IPS-NIHi7 (cell line): ENCODE data around the gene SPTSSA.
"Not testable (repeated sequence)": the region's sequence is repeated elsewhere in the genome, so short reads cannot be mapped to it uniquely, and the experiment has no call there.

Experiments
- DNase-seq: peaks from one replicate; pipeline ENCODE4 v3.0.0; 2012; ENCODE audit warnings: mixed read lengths; ENCODE audit errors: extremely low spot score

SPTSSA gene

GRCh38 chr14:34428102-34428466 lies 34.0 kb downstream of the SPTSSA start:
- DNase-seq = not testable (repeated sequence)

DNA sequence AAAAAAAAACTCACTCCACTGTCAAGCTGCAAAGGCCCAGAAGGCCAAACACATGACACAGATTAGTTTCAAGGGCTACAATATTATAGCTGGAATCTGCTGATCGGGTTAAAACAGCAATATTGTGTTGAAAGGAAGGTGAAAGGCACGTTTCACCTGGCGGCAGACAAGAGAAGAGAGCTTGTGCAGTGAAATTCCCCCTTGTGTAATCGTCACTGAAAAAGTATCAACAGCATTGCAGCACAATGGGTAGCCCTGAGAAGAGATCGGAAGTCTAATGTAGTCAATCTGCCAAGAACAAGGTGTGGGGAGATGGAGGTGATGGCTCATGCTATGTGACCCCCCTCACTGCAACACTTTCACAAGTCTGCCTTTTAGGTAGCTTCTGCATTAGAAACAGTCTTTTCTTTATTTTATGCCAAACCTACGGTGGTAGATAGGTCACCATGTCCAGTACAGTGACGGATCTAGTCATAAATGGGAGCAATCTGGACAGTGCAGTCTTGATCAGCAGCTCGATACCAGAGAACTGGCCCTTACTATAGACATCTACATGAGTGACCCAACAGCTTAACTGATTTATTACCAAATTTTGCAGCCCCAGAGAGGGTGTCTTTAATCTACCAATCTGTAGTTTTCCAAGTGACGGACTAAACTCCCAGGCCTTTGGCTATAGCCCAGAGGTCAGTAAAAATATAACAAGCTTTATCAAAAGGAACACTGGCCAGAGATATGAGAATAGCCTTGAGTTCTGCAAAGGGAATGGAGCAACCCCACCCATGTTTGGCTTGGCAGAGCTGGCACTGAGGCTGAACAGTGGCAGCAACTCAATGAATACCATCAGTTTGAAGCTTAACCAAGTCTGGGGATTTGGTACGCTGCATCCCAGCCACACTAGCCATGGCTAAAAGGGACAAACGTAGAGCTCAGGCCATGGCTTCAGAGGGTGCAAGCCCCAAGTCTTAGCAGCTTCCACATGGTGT lies 35.4 kb downstream of the SPTSSA start:
- no peak for DNase-seq

- no peak for DNase-seq
Observed at GRCh38 chr14:34425095-34425851, 36.8 kb downstream of the SPTSSA start.

DNA sequence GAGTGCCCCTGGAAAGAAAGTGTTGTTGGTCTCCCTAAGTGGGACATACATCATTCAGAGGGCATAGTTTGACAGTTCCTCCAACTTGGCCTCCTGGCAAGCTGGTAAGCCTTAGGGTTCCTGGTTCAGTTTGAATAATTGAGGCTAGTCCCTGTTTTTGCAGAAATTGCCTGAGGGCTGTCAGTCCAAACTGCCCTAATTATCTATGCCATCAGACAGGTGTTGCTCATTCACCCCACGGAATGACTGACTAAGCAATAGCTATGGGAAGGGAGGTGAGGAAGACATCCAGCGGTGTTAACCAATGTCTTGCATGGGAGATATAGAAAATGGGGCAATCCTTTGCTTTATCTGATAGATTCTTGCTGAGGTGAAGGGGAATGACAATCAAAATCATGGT lies 37.6 kb downstream of the SPTSSA start:
- no peak for DNase-seq

DNA sequence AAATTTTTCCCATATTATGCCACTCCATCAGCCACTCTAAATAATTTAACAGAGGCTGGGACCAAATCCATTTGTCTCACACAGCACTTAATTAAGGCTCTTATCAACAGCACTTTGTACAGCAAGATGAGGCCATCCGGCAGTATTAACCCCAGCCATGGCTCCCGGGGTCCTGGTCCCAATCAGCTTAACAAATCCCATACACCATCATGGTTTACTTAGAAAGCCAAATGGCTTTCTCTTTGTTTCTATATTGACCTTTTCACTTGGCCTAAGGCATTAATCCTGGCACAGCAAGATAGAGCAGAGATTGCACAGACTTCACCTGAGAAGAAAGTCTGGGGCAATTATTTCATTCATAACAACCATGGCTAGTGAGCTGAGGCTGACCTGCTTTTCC lies 38.6 kb downstream of the SPTSSA start:
- no peak for DNase-seq

GRCh38 chr14:34420547-34421150 lies 41.4 kb downstream of the SPTSSA start:
- no peak for DNase-seq

DNA sequence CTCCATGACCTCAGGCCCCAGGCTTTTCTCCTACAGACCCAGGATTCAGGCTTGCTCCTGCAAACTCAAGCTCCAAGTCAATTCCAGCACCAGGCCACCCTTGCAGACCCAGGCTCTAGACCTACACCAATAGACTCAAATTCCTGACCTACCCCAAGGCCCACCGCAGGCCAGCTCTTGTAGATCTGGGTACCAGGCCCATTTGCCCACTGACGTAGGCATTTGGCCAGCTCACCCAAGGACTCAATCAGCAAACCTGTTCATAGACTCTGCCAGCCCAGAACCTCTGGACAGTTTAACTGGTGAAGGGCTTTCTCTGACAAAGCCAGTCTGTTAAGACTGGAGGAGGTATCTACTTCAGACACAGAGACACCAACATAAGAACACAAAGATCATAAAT lies 52.3 kb downstream of the SPTSSA start:
- no peak for DNase-seq

DNA sequence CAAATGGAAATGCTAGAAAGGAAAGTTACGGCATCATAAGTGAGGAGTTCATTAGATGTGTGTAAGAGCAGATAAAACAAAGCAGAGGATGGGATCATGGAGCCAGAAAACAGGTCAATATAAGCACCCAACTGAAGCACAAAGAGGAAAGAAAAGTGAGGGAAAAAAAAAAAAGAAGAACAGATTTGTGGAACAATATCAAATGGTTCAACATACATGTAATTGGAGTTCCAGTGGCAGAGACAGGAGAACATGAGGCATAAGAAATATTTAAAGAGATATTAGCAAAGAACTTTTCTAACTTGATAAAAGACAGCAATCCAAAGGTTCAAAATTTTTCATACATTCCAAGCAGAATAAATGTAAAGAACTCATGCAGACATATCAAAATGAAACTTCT lies 54.1 kb downstream of the SPTSSA start:
- DNase-seq = no peak

GRCh38 chr14:34404416-34404815 lies 57.6 kb downstream of the SPTSSA start:
- DNase-seq = no peak

- DNase-seq = no peak
Observed at GRCh38 chr14:34403646-34404045, 58.4 kb downstream of the SPTSSA start.

- DNase-seq = no peak
Observed at GRCh38 chr14:34398024-34398423, 64.0 kb downstream of the SPTSSA start.

DNA sequence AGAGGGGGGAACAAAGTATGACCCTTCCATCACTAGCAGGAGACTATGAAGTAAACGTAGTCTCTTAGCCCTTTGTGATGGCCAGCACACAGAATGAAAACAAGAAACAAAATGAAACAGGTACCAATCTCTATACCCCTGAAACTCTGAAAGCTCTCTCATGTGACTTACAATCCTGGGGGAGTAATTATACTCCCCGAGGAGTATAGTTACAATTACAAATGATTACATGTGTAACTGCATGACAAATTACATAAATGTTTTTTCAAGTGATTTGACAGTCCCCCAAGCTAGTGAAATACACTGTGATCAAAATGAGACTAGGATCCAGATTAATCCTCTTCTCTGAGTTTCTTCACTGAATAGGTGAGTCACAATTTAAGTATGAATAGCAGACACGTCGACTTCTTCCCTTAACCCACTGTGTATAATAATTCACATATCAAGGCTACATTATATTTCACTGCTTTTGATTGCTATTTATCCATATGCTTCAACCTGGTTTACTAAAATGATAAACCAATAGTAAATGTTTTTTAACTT lies 74.0 kb downstream of the SPTSSA start:
- no peak for DNase-seq

- no peak for DNase-seq
Observed at GRCh38 chr14:34386865-34387485, 75.1 kb downstream of the SPTSSA start.

DNA sequence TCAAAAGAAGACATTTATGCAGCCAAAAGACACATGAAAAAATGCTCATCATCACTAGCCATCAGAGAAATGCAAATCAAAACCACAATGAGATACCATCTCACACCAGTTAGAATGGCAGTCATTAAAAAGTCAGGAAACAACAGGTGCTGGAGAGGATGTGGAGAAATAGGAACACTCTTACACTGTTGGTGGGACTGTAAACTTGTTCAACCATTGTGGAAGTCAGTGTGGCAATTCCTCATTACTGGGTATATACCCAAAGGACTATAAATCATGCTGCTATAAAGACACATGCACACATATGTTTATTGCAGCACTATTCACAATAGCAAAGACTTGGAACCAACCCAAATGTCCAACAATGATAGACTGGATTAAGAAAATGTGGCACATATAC lies 76.2 kb downstream of the SPTSSA start:
- DNase-seq = not testable (repeated sequence)

DNA sequence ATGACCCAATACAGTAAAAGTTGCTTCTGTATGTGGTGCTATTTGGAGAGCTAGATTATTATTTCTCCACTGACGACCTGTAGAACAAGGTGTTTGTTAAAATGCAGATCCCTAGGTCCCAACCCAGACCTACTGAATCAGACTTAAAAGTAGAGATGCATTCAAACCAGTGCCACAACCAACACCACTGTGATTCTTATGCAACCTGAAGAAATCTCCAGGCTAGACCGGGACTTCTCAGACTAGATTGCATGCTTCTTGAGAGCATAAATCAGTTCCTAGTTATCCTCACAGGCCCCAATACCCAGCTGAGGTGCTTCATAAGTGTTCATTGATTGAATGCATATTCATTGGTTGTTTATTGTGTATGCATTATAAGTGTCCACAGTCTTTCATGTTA lies 78.2 kb downstream of the SPTSSA start:
- no peak for DNase-seq
